Parathyroid adenoma (tissue), 2 donors: ENCODE results near the gene FMNL3.

Experiments used
- H2AFZ ChIP-seq: fragments of 300-600 bp; sonication (generic); one replicate; pipeline ENCODE4 v1.7.0; 2017; ENCODE audit warnings: antibody characterized with exemption, mild to moderate bottlenecking
- H3K27ac ChIP-seq: fragments of 300-600 bp; sonication (generic); one replicate; pipeline ENCODE4 v1.7.0; 2017
- H3K27me3 ChIP-seq: fragments of 300-600 bp; sonication (generic); one replicate; pipeline ENCODE4 v1.7.0; 2017; ENCODE audit warnings: low read length; ENCODE audit not compliant: control insufficient read depth, insufficient read depth
- H3K36me3 ChIP-seq: fragments of 300-600 bp; sonication (generic); one replicate; pipeline ENCODE4 v1.7.0; 2017; ENCODE audit warnings: low read length; ENCODE audit not compliant: control insufficient read depth, insufficient read depth
- H3K4me1 ChIP-seq: fragments of 300-600 bp; sonication (generic); one replicate; pipeline ENCODE4 v1.7.0; 2017; ENCODE audit warnings: control low read depth
- H3K4me2 ChIP-seq: fragments of 300-600 bp; sonication (generic); one replicate; pipeline ENCODE4 v1.7.0; 2017; ENCODE audit warnings: low read length
- H3K4me3 ChIP-seq: fragments of 300-600 bp; sonication (generic); one replicate; pipeline ENCODE4 v1.7.0; 2017; ENCODE audit warnings: low read depth, low read length
- H3K79me2 ChIP-seq: fragments of 300-600 bp; sonication (generic); one replicate; pipeline ENCODE4 v1.7.0; 2017; ENCODE audit warnings: control low read depth
- H3K9ac ChIP-seq: fragments of 300-600 bp; sonication (generic); one replicate; pipeline ENCODE4 v1.7.0; 2017; ENCODE audit warnings: mild to moderate bottlenecking
- H3K9me3 ChIP-seq: fragments of 300-600 bp; sonication (generic); one replicate; pipeline ENCODE4 v1.7.0; 2017; ENCODE audit warnings: low read length; ENCODE audit not compliant: control insufficient read depth
- TF ChIP-seq, protein P1 (sequence below): fragments of 300-600 bp; sonication (generic); IDR thresholded peaks from one replicate; pipeline ENCODE4 v1.7.0; 2017; ENCODE audit warnings: antibody characterized with exemption, mild to moderate bottlenecking
- donor health status: primary hyperparathyroidism.

The FMNL3 gene

GRCh38 chr12:49627752-49628360 lies 79.3 kb downstream of the FMNL3 start:
- Histone ChIP-seq H3K9ac (no peak overlapping the region), H2AFZ (no peak overlapping the region), H3K4me3 (no peak overlapping the region), H3K9me3 (no peaks in the 10 kb centered on the region), H3K4me1 (no peaks in the 10 kb centered on the region), H3K4me2 (no peak overlapping the region), H3K27ac (no peak overlapping the region), H3K79me2 (no peaks in the 10 kb centered on the region), H3K36me3 (no peaks in the 10 kb centered on the region), H3K27me3 (no peaks in the 10 kb centered on the region)
- TF ChIP-seq, protein P1, sequence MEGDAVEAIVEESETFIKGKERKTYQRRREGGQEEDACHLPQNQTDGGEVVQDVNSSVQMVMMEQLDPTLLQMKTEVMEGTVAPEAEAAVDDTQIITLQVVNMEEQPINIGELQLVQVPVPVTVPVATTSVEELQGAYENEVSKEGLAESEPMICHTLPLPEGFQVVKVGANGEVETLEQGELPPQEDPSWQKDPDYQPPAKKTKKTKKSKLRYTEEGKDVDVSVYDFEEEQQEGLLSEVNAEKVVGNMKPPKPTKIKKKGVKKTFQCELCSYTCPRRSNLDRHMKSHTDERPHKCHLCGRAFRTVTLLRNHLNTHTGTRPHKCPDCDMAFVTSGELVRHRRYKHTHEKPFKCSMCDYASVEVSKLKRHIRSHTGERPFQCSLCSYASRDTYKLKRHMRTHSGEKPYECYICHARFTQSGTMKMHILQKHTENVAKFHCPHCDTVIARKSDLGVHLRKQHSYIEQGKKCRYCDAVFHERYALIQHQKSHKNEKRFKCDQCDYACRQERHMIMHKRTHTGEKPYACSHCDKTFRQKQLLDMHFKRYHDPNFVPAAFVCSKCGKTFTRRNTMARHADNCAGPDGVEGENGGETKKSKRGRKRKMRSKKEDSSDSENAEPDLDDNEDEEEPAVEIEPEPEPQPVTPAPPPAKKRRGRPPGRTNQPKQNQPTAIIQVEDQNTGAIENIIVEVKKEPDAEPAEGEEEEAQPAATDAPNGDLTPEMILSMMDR: no peak

DNA sequence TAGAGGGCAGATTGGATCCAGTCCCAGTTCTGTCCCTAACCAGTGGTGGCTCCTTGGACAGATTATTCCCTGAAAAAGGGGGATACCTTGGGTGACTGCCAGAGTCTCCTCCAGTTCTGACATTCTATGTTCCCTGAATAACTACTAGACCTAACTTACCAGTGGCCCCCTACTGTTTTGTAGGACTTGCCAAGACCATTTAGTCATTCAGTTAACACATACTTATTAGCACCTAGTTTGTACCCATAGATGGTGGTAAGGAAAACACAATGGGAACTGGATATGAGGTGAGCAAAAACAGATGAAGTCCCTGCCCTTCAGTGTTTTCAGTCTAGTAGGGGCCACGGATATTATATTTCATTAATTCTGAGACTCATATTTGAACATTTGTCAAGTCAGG lies 80.4 kb downstream of the FMNL3 start:
- no peaks in the 10 kb centered on the region for H3K9me3 ChIP-seq
- no peak overlapping the region for H3K27ac ChIP-seq
- no peak overlapping the region for H3K9ac ChIP-seq
- H3K79me2 ChIP-seq: no peaks in the 10 kb centered on the region
- TF ChIP-seq, protein P1: no peak
- peaks cover 5% of the 10 kb centered on the region for H3K4me1 ChIP-seq
- H3K4me2 ChIP-seq: no peak overlapping the region
- H3K27me3 ChIP-seq: no peaks in the 10 kb centered on the region
- H2AFZ ChIP-seq: no peak overlapping the region
- H3K4me3 ChIP-seq: no peak overlapping the region
- no peaks in the 10 kb centered on the region for H3K36me3 ChIP-seq

DNA sequence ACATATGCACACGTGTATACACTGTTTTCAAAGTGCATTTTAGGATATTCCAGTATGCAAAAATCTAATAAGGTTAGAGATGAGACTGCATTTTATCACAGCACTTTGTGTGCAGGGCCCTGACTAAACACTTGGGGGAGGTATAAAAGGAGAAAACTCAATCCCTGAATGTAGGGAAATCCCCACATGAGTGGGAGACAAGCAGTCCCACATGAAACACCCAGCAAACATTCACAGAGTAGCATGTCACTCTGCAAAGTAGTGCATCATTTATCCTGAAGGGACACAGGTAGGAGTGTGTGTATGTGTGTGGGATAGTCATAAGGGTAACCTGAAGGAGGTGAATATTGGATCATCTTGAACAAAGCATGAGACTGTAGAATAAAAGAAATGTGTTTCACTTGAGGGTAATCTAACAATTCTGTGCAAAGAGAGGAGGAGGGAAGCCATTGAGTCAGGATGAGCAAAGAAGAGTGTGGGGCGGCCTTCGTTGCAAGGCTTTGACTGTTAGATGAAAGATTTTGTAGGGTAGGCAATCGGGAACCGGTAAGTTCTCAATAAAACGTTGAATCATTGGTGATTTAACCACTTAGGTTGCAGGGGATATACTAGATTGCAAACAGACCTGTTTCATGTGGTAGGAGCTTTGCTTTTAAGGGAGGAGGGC lies 80.9 kb downstream of the FMNL3 start:
- peaks cover 5% of the 10 kb centered on the region for H3K4me1 ChIP-seq
- no peaks in the 10 kb centered on the region for H3K27me3 ChIP-seq
- no peak overlapping the region for H3K9ac ChIP-seq
- H3K9me3 ChIP-seq: no peaks in the 10 kb centered on the region
- TF ChIP-seq, protein P1: no peak
- H3K36me3 ChIP-seq: no peaks in the 10 kb centered on the region
- H3K27ac ChIP-seq: no peak overlapping the region
- H3K4me2 ChIP-seq: no peak overlapping the region
- H3K79me2 ChIP-seq: no peaks in the 10 kb centered on the region
- H2AFZ ChIP-seq: no peak overlapping the region
- H3K4me3 ChIP-seq: no peak overlapping the region

GRCh38 chr12:49624921-49625577 lies 82.2 kb downstream of the FMNL3 start:
- TF ChIP-seq, protein P1: no peak
- Histone ChIP-seq H3K4me2 (no peak overlapping the region), H3K27ac (no peak overlapping the region), H3K79me2 (peaks cover 3% of the 10 kb centered on the region), H3K4me3 (no peak overlapping the region), H3K9ac (no peak overlapping the region), H3K27me3 (no peaks in the 10 kb centered on the region), H3K9me3 (no peaks in the 10 kb centered on the region), H3K4me1 (peaks cover 5% of the 10 kb centered on the region), H2AFZ (no peak overlapping the region), H3K36me3 (no peaks in the 10 kb centered on the region)
